Liver (tissue), 9 donors: ENCODE measurements around the gene ENTPD7. TPM values are rescaled to one million over a fixed set of nuclear protein-coding genes. Genes with fewer than 3 reads are reported as not detected.
"Not testable (repeated sequence)": the region's sequence is repeated elsewhere in the genome, so short reads cannot be mapped to it uniquely, and the experiment has no call there.

Experiments used
- DNase-seq: peaks from one replicate; pipeline ENCODE4 v3.0.0-alpha.2; 2017; ENCODE audit warnings: low spot score
- H3K27ac ChIP-seq, 2 donors: one replicate each; pipeline ENCODE4 v1.7.0; 2013; ENCODE audit warnings: inconsistent platforms in 2 of 2, low read length in 2 of 2, control low read depth in 1 of 2, low read depth in 1 of 2, mild to moderate bottlenecking in 1 of 2
- H3K27me3 ChIP-seq, 4 donors: one replicate each; pipeline versions ENCODE4 v1.6.1 to v1.7.0; 2013; ENCODE audit warnings: low read length in 3 of 4, inconsistent platforms in 1 of 4, mild to moderate bottlenecking in 1 of 4, moderate library complexity in 1 of 4; ENCODE audit not compliant: control insufficient read depth in 4 of 4, insufficient read depth in 4 of 4
- H3K36me3 ChIP-seq, 4 donors: one replicate each; pipeline versions ENCODE4 v1.6.1 to v1.7.0; 2013; ENCODE audit warnings: low read length in 3 of 4, mild to moderate bottlenecking in 3 of 4, low read depth in 1 of 4, moderate library complexity in 1 of 4; ENCODE audit not compliant: control insufficient read depth in 4 of 4, insufficient read depth in 3 of 4
- H3K4me1 ChIP-seq, 4 donors: one replicate each; pipeline versions ENCODE4 v1.6.1 to v1.7.0; 2013; ENCODE audit warnings: low read length in 3 of 4, mild to moderate bottlenecking in 3 of 4, moderate library complexity in 1 of 4; ENCODE audit not compliant: control insufficient read depth in 4 of 4, insufficient read depth in 4 of 4
- H3K4me3 ChIP-seq, 3 donors: one replicate each; pipeline versions ENCODE4 v1.6.1 to v1.7.0; 2013; ENCODE audit warnings: low read length in 3 of 3, control low read depth in 1 of 3, low read depth in 1 of 3, mild to moderate bottlenecking in 1 of 3
- H3K9ac ChIP-seq, 2 donors: one replicate each; pipeline ENCODE4 v1.7.0; 2013; ENCODE audit warnings: low read length in 2 of 2, mild to moderate bottlenecking in 2 of 2, moderate library complexity in 2 of 2, control low read depth in 1 of 2, low read depth in 1 of 2
- H3K9me3 ChIP-seq, 4 donors: one replicate each; pipeline versions ENCODE4 v1.6.1 to v1.7.0; 2013; ENCODE audit warnings: low read length in 3 of 4; ENCODE audit not compliant: control insufficient read depth in 4 of 4
- CTCF ChIP-seq: fragments of 150-350 bp; IDR thresholded peaks from 2 replicates; pipeline ENCODE4 v1.5.1; 2017; ENCODE audit warnings: improper control_type of control experiment, low read depth, low read length; ENCODE audit not compliant: missing input control
- GABPA ChIP-seq, 2 donors: IDR thresholded peaks in 1 of 2; conservative IDR thresholded peaks in 1 of 2; 2 replicates each; pipeline ENCODE4 v1.6.1; 2016; ENCODE audit warnings: antibody characterized with exemption in 2 of 2, mild to moderate bottlenecking in 1 of 2, moderate library complexity in 1 of 2
- HNF4G ChIP-seq: IDR thresholded peaks from 2 replicates; pipeline ENCODE4 v1.6.1; 2016; ENCODE audit warnings: antibody characterized with exemption
- NR2F2 ChIP-seq: IDR thresholded peaks from 2 replicates; pipeline ENCODE4 v1.6.1; 2016; ENCODE audit warnings: antibody characterized with exemption
- RAD21 ChIP-seq, 2 donors: IDR thresholded peaks; 2 replicates each; pipeline ENCODE4 v1.6.1; 2016; ENCODE audit warnings: antibody characterized with exemption in 2 of 2, mild to moderate bottlenecking in 2 of 2
- REST ChIP-seq: IDR thresholded peaks from 2 replicates; pipeline ENCODE4 v1.6.1; 2016; ENCODE audit warnings: antibody characterized with exemption, mild to moderate bottlenecking
- RXRA ChIP-seq, 2 donors: IDR thresholded peaks; 2 replicates each; pipeline ENCODE4 v1.6.1; 2017 to 2018; ENCODE audit warnings: antibody characterized with exemption in 2 of 2, mild to moderate bottlenecking in 1 of 2
- SP1 ChIP-seq: IDR thresholded peaks from 2 replicates; pipeline ENCODE4 v1.6.1; 2018; ENCODE audit warnings: antibody characterized with exemption, mild to moderate bottlenecking
- TAF1 ChIP-seq: conservative IDR thresholded peaks from 2 replicates; pipeline ENCODE4 v1.6.1; 2016; ENCODE audit warnings: antibody characterized with exemption, mild to moderate bottlenecking
- YY1 ChIP-seq: IDR thresholded peaks from 2 replicates; pipeline ENCODE4 v1.6.1; 2016; ENCODE audit warnings: antibody characterized with exemption, mild to moderate bottlenecking
- ZBTB33 ChIP-seq: IDR thresholded peaks from 2 replicates; pipeline ENCODE4 v1.6.1; 2016; ENCODE audit warnings: antibody characterized with exemption
- WGBS: extraction: QIAGEN DNeasy Blood & Tissue Kit; methylation state at CpG from one replicate; pipeline ENCODE4 v1.1.7; 2013; 5-methylcytosine and 5-hydroxymethylcytosine counted together
- polyA plus RNA-seq, 2 donors: library from polyadenylated mRNA; stranded (reverse) in 1 of 2; unstranded in 1 of 2; fragments of 200-250 nt in 1 of 2; fragments of >200 nt in 1 of 2; fragmentation: Nextera tagmentation in 1 of 2; extraction: Ambion mirVana in 1 of 2; gene quantifications; one replicate each; pipeline versions ENCODE4 v1.2.1 to v1.2.3, GENCODE V29; 2013 to 2015
- total RNA-seq, 2 donors: library from RNA; depleted of rRNA; stranded (reverse); fragments of >200 nt; gene quantifications; one replicate each; pipeline ENCODE4 v1.2.3, GENCODE V29; 2014
- TF ChIP-seq, protein P1 (sequence below): IDR thresholded peaks from 2 replicates; pipeline ENCODE4 v1.6.1; 2016; ENCODE audit warnings: antibody characterized with exemption
- TF ChIP-seq, protein P2 (sequence below): IDR thresholded peaks from 2 replicates; pipeline ENCODE4 v1.6.1; 2016; ENCODE audit warnings: antibody characterized with exemption
- donor health status: healthy.
- donor health status: healthy.
- donor health status: healthy.
- donor health status: healthy.
- donor health status: healthy.

The ENTPD7 gene
- total and polyA plus RNA-seq, 4 donors: 2.0 to 27.2 (median 12.1) TPM

GRCh38 chr10:99623919-99624318 lies 35.4 kb upstream of the ENTPD7 start:
- no peak overlapping the region for H3K9ac ChIP-seq
- no peak for TF ChIP-seq RAD21 (IDR thresholded peaks at IDR 0.05)
- no peak for TF ChIP-seq ZBTB33
- no peak for TF ChIP-seq RXRA (IDR thresholded peaks at IDR 0.05)
- TF ChIP-seq SP1: no peak
- TF ChIP-seq, protein P1, sequence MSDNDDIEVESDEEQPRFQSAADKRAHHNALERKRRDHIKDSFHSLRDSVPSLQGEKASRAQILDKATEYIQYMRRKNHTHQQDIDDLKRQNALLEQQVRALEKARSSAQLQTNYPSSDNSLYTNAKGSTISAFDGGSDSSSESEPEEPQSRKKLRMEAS: no peak
- TF ChIP-seq, protein P2, sequence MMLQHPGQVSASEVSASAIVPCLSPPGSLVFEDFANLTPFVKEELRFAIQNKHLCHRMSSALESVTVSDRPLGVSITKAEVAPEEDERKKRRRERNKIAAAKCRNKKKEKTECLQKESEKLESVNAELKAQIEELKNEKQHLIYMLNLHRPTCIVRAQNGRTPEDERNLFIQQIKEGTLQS: no peak
- no peak for TF ChIP-seq NR2F2
- no peak for TF ChIP-seq HNF4G
- TF ChIP-seq GABPA (IDR thresholded peaks at IDR 0.05 in 1 of 2, conservative IDR thresholded peaks at IDR 0.05 in 1 of 2): no peak
- no peak for TF ChIP-seq YY1
- TF ChIP-seq REST: no peak
- TF ChIP-seq TAF1: no peak
- no peak for TF ChIP-seq CTCF
- no peak overlapping the region for H3K27ac ChIP-seq
- peaks cover 0 to 8% (median 2%) of the 10 kb centered on the region in 4 donors for H3K4me1 ChIP-seq
- H3K4me3 ChIP-seq: no peak overlapping the region
- no peak for DNase-seq
- H3K36me3 ChIP-seq: no peaks in the 10 kb centered on the region
- H3K9me3 ChIP-seq: no peaks in the 10 kb centered on the region
- no peaks in the 10 kb centered on the region for H3K27me3 ChIP-seq

DNA sequence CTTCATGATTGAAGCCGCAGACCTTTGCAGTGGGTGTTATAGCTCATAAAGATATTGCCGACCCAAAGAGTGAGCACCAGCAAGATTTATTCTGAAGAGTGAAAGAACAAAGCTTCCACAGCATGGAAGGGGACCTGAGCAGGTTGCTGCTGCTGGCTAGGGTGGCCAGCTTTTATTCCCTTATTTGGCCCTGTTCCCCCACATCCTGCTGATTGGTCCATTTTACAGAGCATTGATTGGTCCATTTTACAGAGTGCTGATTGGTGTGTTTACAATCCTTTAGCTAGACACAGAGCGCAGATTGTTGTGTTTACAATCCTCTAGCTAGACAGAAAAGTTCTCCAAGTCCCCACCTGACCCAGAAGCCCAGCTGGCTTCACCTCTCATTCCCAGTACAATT lies 34.2 kb upstream of the ENTPD7 start:
- not testable (repeated sequence) for H3K9me3 ChIP-seq, H3K27ac ChIP-seq, DNase-seq, H3K27me3 ChIP-seq, H3K9ac ChIP-seq, H3K4me1 ChIP-seq, H3K4me3 ChIP-seq, H3K36me3 ChIP-seq
- 66% methylated on average over 3 of the region's 3 CpGs for WGBS
